HepG2 (cell line): ENCODE results near the gene DDAH1. TPM values are rescaled to one million over a fixed set of nuclear protein-coding genes. Genes with fewer than 3 reads are reported as not detected.

Experiments
- DBP ChIP-seq: sonication (generic); formaldehyde crosslinking; IDR thresholded peaks from 2 replicates; pipeline ENCODE4 v1.4.0; 2020; ENCODE audit warnings: missing genetic modification reagents; ENCODE audit errors: not compliant biosample characterization
- ELF4 ChIP-seq: sonication (generic); formaldehyde crosslinking; IDR thresholded peaks from 2 replicates; pipeline ENCODE4 v1.5.0; 2020; ENCODE audit warnings: missing genetic modification reagents, mild to moderate bottlenecking, moderate library complexity, borderline replicate concordance
- EP300 ChIP-seq, 3 experiments: sonication (generic) in 1 of 3; formaldehyde crosslinking in 1 of 3; IDR thresholded peaks; 2 replicates each; pipeline versions ENCODE4 v1.5.1 to v1.6.1; 2011 to 2020; ENCODE audit warnings: low read depth in 2 of 3, low read length in 2 of 3, borderline replicate concordance in 1 of 3, improper control_type of control experiment in 1 of 3, mild to moderate bottlenecking in 1 of 3, missing genetic modification reagents in 1 of 3, moderate library complexity in 1 of 3
- MAZ ChIP-seq, 2 experiments: sonication (generic) in 1 of 2; formaldehyde crosslinking in 1 of 2; IDR thresholded peaks; 2 replicates each; pipeline versions ENCODE4 v1.5.0 to v1.6.1; 2012 to 2020; ENCODE audit warnings: low read depth in 2 of 2, mild to moderate bottlenecking in 2 of 2, borderline replicate concordance in 1 of 2, improper control_type of control experiment in 1 of 2, low read length in 1 of 2, missing genetic modification reagents in 1 of 2, moderate library complexity in 1 of 2
- NCOR1 ChIP-seq: fragments of 200-600 bp; sonication (generic); IDR thresholded peaks from 2 replicates; pipeline ENCODE4 v1.7.0; 2017; ENCODE audit warnings: antibody characterized with exemption, low read length, borderline replicate concordance
- POLR2AphosphoS5 ChIP-seq: IDR thresholded peaks from 2 replicates; pipeline ENCODE4 v1.6.1; 2012; ENCODE audit warnings: low read depth, low read length
- RAD51 ChIP-seq: fragments of 450-650 bp; IDR thresholded peaks from 2 replicates; pipeline ENCODE4 v1.6.1; 2016; ENCODE audit warnings: borderline replicate concordance
- SMC3 ChIP-seq: IDR thresholded peaks from 2 replicates; pipeline ENCODE4 v1.6.1; 2011; ENCODE audit warnings: low read length, improper control_type of control experiment
- ZFP37 ChIP-seq: sonication (generic); formaldehyde crosslinking; IDR thresholded peaks from 2 replicates; pipeline ENCODE4 v1.4.0; 2020; ENCODE audit warnings: missing genetic modification reagents, borderline replicate concordance
- ZMYM3 ChIP-seq: sonication (generic); formaldehyde crosslinking; IDR thresholded peaks from 2 replicates; pipeline ENCODE4 v1.5.1; 2020; ENCODE audit warnings: mild to moderate bottlenecking, missing genetic modification reagents
- ZNF512 ChIP-seq: sonication (generic); formaldehyde crosslinking; IDR thresholded peaks from 2 replicates; pipeline ENCODE4 v1.4.0; 2020; ENCODE audit warnings: mild to moderate bottlenecking, missing genetic modification reagents
- polyA plus RNA-seq, 8 experiments: library from polyadenylated mRNA; depleted of rRNA in 3 of 8; stranded (reverse) in 7 of 8; unstranded in 1 of 8; fragments of >200 nt; fragmentation: Illumina TruSeq in 4 of 8; extraction: Trizol in 4 of 8; gene quantifications; 2 replicates each; pipeline versions ENCODE4 v1.2.1 to v1.2.3, GENCODE V29; 2011 to 2016; ENCODE audit warnings: low read depth in 4 of 8, missing spikeins in 1 of 8, mixed read lengths in 1 of 8; ENCODE audit not compliant: insufficient read depth in 1 of 8
- total RNA-seq, 5 experiments: library from RNA; depleted of rRNA; stranded (reverse); fragments of >200 nt; fragmentation: Illumina TruSeq; extraction: Trizol; gene quantifications; 2 replicates each; pipeline ENCODE4 v1.2.3, GENCODE V29; 2016; ENCODE audit warnings: low read depth in 1 of 5
- TF ChIP-seq, protein P1 (sequence below): sonication (generic); formaldehyde crosslinking; IDR thresholded peaks from 2 replicates; pipeline ENCODE4 v1.4.0; 2020; ENCODE audit warnings: mild to moderate bottlenecking, missing genetic modification reagents
- TF ChIP-seq, protein P2 (sequence below): sonication (generic); formaldehyde crosslinking; IDR thresholded peaks from 2 replicates; pipeline ENCODE4 v1.5.1; 2020; ENCODE audit warnings: missing genetic modification reagents, mild to moderate bottlenecking, borderline replicate concordance
- TF ChIP-seq, protein P3 (sequence below): sonication (generic); IDR thresholded peaks from 2 replicates; pipeline ENCODE4 v1.6.1; 2016; ENCODE audit warnings: low read depth, borderline replicate concordance
- TF ChIP-seq, protein P4 (sequence below): sonication (generic); formaldehyde crosslinking; IDR thresholded peaks from 2 replicates; pipeline ENCODE4 v1.4.0; 2020; ENCODE audit warnings: missing genetic modification reagents, borderline replicate concordance

The DDAH1 gene
- total and polyA plus RNA-seq, 2 of the 13 experiments (the other 11 are each of a cell fraction or from before 2014, with no cell fraction given) = 39.7 to 64.4 TPM

- TF ChIP-seq, protein P1, sequence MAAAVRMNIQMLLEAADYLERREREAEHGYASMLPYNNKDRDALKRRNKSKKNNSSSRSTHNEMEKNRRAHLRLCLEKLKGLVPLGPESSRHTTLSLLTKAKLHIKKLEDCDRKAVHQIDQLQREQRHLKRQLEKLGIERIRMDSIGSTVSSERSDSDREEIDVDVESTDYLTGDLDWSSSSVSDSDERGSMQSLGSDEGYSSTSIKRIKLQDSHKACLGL (CRISPR knock-in tag) = no peak
- no peak for TF ChIP-seq ZNF512 (CRISPR knock-in tag)
- no peak for TF ChIP-seq DBP
- peak in 1 of 2 experiments; percentile 15; a peak in 1 of 4 replicates for TF ChIP-seq EP300 (IDR thresholded peaks at IDR 0.05; ENCODE audit: low read depth in 2 of 2, low read length in 2 of 2)
- no peak for TF ChIP-seq EP300 (CRISPR knock-in tag; IDR thresholded peaks at IDR 0.05; ENCODE audit: borderline replicate concordance)
- no peak for TF ChIP-seq SMC3
- TF ChIP-seq, protein P2, sequence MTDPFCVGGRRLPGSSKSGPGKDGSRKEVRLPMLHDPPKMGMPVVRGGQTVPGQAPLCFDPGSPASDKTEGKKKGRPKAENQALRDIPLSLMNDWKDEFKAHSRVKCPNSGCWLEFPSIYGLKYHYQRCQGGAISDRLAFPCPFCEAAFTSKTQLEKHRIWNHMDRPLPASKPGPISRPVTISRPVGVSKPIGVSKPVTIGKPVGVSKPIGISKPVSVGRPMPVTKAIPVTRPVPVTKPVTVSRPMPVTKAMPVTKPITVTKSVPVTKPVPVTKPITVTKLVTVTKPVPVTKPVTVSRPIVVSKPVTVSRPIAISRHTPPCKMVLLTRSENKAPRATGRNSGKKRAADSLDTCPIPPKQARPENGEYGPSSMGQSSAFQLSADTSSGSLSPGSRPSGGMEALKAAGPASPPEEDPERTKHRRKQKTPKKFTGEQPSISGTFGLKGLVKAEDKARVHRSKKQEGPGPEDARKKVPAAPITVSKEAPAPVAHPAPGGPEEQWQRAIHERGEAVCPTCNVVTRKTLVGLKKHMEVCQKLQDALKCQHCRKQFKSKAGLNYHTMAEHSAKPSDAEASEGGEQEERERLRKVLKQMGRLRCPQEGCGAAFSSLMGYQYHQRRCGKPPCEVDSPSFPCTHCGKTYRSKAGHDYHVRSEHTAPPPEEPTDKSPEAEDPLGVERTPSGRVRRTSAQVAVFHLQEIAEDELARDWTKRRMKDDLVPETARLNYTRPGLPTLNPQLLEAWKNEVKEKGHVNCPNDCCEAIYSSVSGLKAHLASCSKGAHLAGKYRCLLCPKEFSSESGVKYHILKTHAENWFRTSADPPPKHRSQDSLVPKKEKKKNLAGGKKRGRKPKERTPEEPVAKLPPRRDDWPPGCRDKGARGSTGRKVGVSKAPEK (CRISPR knock-in tag) = no peak
- TF ChIP-seq ZMYM3 (CRISPR knock-in tag) = no peak
- peak; percentile 55; the same call in 1 of the 2 replicates for TF ChIP-seq NCOR1
- TF ChIP-seq, protein P3, sequence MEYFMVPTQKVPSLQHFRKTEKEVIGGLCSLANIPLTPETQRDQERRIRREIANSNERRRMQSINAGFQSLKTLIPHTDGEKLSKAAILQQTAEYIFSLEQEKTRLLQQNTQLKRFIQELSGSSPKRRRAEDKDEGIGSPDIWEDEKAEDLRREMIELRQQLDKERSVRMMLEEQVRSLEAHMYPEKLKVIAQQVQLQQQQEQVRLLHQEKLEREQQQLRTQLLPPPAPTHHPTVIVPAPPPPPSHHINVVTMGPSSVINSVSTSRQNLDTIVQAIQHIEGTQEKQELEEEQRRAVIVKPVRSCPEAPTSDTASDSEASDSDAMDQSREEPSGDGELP = peak; percentile 25; the same call in 1 of the 2 replicates
- no peak for TF ChIP-seq ELF4
- TF ChIP-seq, protein P4, sequence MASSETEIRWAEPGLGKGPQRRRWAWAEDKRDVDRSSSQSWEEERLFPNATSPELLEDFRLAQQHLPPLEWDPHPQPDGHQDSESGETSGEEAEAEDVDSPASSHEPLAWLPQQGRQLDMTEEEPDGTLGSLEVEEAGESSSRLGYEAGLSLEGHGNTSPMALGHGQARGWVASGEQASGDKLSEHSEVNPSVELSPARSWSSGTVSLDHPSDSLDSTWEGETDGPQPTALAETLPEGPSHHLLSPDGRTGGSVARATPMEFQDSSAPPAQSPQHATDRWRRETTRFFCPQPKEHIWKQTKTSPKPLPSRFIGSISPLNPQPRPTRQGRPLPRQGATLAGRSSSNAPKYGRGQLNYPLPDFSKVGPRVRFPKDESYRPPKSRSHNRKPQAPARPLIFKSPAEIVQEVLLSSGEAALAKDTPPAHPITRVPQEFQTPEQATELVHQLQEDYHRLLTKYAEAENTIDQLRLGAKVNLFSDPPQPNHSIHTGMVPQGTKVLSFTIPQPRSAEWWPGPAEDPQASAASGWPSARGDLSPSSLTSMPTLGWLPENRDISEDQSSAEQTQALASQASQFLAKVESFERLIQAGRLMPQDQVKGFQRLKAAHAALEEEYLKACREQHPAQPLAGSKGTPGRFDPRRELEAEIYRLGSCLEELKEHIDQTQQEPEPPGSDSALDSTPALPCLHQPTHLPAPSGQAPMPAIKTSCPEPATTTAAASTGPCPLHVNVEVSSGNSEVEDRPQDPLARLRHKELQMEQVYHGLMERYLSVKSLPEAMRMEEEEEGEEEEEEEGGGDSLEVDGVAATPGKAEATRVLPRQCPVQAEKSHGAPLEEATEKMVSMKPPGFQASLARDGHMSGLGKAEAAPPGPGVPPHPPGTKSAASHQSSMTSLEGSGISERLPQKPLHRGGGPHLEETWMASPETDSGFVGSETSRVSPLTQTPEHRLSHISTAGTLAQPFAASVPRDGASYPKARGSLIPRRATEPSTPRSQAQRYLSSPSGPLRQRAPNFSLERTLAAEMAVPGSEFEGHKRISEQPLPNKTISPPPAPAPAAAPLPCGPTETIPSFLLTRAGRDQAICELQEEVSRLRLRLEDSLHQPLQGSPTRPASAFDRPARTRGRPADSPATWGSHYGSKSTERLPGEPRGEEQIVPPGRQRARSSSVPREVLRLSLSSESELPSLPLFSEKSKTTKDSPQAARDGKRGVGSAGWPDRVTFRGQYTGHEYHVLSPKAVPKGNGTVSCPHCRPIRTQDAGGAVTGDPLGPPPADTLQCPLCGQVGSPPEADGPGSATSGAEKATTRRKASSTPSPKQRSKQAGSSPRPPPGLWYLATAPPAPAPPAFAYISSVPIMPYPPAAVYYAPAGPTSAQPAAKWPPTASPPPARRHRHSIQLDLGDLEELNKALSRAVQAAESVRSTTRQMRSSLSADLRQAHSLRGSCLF (CRISPR knock-in tag) = no peak
- TF ChIP-seq RAD51 = no peak
- TF ChIP-seq ZFP37 (CRISPR knock-in tag) = no peak
- TF ChIP-seq POLR2AphosphoS5 = no peak
- TF ChIP-seq MAZ (IDR thresholded peaks at IDR 0.05; ENCODE audit: borderline replicate concordance, low read depth, low read length) = no peak
- no peak for TF ChIP-seq MAZ (CRISPR knock-in tag; IDR thresholded peaks at IDR 0.05; ENCODE audit: low read depth)
Observed at GRCh38 chr1:85386068-85386722, 78.8 kb downstream of the DDAH1 start (continued).
